ENCODE measurements around the gene TRIM45.

GRCh38 chr1:117120774-117121588, 568 bp downstream of the TRIM45 start:
- TF ChIP-seq EZH2 (IDR thresholded peaks at IDR 0.05; ENCODE audit: insufficient read depth, poor library complexity, severe bottlenecking) (no peak), EZH2phosphoT487 (IDR thresholded peaks at IDR 0.05; ENCODE audit: insufficient read depth, low read depth) (no peak)

Data from GM23248 (cell line).